Measurements from ENCODE around the gene ZNF318.

- TF ChIP-seq POLR2AphosphoS5 (IDR thresholded peaks at IDR 0.05; ENCODE audit: low read depth, low read length): no peak
- no peak for TF ChIP-seq POLR2A (IDR thresholded peaks at IDR 0.05; ENCODE audit: low read depth, low read length)
Observed at GRCh38 chr6:43296780-43297497, 72.5 kb downstream of the ZNF318 start.
